ENCODE results near the gene NGB. TPM values are rescaled to one million over a fixed set of nuclear protein-coding genes. Genes with fewer than 3 reads are reported as not detected.

The NGB gene
- total RNA-seq, 1 experiment from 2014 or later: not detected

DNA sequence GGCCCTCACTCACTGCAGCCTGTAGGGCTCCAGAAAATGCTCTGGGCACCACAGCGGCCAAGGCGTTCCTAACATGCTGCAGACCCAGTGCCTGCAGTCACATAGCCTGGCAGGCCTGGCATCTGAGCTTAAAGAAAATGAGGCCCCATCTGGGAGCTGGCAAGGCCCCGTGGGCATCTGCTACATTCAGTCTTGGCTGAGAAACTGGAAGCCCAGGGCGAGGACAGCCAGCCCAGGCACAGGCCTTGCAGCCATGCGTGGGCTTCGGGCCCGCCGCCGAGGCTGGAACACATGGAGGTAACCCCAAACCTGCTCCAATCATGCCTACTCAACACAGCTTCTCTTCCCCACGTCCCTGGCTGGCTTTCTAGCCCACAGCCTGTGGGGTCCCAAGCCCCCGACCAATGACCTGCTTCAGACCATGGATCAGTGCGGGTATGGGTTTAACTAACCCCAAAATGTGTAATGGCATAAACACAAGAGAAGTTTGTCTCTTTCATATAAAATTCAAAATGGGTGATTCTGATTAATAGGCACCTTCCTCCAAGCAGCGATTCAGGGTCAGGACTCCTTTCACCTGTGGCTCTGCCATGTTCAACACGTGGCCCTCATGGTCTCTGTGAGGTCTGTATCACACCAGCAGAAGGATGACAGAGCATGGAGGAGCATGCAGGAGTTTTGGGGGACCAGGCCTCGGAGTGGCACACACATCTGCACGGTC, 6.4 kb downstream of the NGB start:
- DNase-seq (ENCODE audit: low read depth): no peak

DNA sequence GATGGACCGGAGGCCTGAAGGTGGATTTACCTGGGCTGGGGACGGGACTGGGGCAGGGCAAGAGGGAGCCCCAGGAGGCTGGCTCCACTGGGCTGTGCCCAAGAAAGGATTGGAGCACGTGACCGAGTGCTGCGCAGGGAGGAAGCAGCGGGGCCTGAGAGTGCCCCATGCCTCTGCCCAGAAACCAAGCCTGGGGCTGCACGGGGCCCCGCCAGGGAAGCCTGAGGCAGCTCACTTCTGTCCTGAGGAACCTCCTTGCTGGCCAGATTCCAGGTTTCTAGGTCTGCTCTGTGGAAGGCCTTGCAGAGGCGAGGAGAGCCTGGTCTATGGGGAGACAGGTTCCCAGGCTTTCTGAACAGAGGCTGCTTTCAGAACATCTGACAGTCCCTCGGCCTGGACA, 10.4 kb downstream of the NGB start:
- no peak for DNase-seq (ENCODE audit: low read depth)

DNA sequence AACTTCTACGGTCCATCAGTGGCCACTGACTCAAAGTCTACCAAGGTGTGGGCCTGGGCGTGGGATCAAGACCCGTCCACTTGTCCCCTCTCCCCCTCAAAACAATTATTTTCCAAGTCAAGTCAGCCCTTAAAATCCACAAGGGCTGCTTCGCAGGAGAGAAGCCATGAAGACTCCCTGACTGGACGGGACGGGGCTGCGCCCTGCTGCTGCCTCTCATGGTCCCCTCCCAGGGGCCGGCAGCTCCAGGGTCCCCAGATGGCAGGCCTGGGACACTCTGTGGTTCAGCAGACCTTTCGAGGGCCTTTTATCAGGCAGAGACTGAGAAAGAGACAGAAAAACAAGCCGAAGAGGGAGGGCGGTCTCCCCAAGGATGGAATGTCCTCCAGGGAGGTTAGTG, 10.8 kb downstream of the NGB start:
- DNase-seq (ENCODE audit: low read depth): no peak

DNA sequence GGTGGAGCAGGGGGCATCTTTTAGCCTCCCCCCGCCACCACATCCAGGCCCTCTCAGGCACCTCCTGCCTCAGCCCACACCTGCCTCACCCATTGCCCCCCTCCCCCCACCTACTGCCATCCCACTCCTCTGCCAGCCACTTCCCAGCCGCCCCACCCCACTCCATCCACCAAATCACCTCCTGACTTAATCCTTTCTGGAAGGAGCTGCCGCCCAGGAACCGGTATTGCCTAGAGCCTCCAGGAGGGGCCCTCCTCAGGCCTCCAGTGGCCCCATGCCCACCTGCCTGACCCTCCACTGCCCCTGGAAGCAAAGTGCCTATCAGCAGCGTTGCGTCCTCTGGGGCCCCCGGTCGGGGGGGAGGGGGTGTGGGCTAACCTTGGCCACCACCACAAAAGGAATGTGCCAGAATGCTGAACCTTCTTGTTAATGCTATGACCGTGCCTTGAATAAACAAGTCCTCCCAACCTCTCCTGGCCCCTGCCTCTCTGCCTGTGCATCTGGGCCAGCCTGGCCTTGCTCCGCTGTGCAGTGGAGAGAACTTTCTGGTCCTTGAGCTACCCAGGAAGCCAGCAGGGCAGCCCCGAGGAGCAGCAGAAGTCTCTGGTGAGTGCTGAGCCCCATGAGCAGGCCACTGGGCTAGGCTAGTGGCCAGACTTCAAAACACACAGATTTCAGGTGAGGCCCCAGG, 11.8 kb downstream of the NGB start:
- no peak for DNase-seq (ENCODE audit: low read depth)

DNA sequence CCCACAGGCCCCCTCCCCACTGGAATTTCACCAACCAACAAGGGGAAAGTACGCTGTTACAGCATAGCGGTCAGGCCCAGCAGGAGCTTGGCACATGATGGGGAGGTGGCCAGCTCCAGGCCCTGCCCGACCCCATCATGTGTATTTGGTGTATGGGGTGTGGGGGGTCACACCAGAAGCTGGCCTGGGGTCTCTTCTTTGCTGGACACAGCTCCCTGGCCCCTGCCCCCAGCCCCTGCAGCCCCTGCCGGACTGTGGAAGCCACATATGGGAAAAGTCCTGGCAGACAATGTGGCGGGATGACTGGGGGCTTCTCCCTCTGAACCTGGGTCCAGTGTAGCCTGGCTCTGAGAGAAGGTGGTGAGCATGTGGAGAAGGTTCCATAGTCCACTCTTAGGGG, 12.4 kb downstream of the NGB start:
- DNase-seq (ENCODE audit: low read depth): no peak

DNA sequence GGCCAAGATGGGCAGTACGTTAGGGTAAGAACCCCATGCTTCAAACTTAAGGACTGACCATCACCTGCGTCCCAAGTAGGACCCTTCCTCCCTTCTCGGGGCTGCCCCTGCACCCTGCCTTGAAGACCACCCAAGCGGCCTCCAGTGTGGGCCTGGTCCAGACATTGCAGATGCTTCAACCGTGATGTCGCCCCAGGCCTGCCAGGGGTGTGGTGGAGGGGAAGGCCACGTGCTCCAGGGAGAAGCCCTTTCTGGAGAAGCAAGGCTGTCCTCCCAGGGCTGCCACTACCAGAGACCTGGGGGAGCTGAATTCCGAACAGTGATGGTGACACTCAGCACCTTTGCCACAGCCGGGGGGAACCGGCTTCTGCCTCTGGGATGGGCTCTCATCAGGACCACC, 13.3 kb downstream of the NGB start:
- DNase-seq (ENCODE audit: low read depth): no peak

DNA sequence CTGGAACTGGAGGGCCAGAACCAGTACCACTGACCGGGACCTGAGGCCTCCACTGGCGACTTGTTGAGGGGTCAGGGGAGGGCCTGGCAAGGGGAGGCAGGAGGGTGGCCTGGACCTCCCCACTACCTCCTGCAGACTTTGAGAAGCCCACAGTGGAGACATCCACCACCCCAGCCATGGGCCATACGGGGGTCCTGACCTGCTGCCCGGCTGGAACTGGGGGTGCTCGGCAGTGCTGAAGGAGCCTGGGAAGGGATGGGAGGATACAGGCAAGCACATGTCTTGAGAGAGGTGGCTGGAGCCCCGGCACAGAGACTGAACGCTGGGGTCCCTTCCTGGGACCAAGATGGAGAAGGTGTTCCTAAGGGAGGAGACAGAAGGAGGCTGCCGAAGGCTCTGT, 14.3 kb downstream of the NGB start:
- no peak for DNase-seq (ENCODE audit: low read depth)

DNA sequence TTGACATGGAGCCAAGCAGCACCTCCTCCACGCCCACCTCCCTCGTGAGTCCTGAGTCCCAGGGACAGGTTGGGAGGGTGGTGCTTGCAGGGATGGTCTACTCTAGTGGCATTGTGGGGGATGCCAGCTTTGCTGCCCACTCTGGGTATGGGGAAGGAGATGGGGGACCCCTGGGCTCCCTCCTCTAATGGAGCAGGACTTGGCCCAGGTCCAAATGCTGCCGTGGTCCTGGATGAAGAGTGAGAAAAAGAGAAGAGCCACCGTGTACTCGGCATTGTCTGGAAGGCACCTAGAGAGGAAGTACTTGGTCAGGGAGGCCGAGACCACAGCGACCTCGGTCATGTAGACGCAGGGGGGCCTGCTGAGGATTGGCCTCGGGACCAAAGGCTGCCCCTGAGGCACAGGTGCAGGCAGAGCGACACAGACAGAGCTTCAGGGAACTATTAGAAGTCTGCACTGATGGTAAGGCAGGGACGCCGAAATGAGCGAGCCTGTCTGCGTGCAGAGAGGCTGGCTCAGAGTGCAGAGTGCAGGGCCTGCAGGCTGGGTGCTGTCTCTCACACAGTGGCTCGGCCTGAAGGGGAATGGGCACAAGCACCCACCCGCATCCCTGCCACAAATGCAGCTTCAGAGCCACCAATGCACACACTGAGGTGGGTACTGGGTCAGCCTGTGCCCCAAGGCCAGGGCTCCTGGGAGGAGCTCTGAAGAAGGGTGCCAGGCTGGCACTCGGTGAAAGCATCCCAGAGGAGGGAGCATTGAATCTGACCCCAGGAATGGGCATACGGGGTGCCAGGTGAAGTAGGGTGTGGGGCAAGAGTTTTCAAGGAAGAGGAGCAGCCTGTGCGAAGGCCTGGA, 17.4 kb downstream of the NGB start:
- no peak for DNase-seq (ENCODE audit: low read depth)

DNA sequence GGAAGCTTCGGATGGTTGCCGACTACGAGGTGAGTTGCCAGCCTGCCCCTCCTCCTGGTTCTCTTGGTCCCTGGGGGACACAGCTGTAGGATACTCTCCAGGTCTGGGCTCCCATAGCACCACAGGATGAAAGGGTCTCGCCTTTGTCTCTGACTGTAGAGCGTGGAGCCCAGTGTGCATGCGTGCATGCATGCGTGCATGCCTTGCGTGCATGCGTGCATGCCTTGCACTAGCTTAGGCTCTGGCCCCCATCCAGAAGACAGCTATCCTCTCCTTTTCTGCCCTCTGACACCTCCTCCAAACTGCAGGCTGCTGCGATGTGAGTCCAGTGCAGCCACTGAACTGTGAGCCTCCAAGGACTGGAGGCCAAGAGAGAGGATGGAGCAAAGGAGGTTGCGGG, 19.1 kb downstream of the NGB start:
- no peak for DNase-seq (ENCODE audit: low read depth)

DNA sequence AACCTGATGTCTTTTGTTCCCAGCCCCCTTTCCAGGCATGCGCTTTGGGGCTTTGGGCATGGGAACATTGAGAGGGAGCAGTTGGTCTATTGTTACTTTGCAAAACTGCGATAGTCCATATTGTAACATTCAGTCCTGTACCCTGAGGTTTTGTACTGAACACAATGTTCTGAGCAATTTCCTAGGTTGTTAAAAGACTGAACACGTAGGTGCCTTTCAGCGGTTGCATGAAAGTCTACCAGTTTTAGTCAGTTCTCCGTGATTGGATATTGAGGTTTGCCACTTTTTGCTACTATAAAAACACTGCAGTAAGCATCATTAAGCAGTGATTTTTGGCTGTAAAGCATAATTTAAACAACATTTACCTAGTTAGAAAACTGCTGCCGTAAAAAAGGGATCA, 20.1 kb downstream of the NGB start:
- DNase-seq (ENCODE audit: low read depth): no peak

DNA sequence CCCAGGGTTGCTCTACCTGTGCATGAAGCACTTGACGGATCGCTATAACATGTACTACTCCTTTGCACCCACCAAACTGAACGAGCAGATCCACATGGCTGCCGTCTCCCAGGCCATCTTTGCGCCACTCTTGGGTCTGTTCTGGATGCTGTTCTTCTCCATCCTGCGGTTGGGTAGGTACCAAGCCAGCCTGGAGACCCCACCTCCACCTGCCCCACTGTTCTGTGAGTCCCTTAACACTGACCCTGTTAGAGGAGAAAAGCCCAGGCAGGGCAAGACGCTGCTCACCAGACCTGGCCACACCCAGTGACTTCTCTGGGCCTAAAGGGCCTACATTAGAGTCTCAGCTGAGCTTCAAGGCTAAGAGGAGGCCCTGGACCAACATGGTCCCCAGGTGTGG, 21.7 kb downstream of the NGB start:
- no peak for DNase-seq (ENCODE audit: low read depth)

DNA sequence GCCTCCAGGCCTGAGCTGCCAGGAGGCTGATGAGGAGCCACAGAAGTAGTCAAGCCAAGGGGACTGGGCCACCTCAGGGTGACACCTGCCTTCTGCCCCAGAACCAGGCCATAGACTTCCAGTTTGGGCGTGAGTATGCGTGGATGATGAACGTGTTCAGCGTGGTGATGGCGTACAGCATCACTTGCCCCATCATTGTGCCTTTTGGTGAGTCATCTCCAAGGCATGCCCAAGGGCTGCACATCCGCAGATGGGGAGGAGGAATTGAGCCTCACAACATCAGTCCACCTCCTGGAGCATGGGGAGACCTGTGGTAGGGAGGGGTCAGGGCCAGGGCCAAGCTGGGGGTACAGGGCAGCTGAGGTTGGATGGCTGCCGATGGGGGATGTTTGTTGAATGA, 22.3 kb downstream of the NGB start:
- peak; percentile 27 for DNase-seq (ENCODE audit: low read depth)

DNA sequence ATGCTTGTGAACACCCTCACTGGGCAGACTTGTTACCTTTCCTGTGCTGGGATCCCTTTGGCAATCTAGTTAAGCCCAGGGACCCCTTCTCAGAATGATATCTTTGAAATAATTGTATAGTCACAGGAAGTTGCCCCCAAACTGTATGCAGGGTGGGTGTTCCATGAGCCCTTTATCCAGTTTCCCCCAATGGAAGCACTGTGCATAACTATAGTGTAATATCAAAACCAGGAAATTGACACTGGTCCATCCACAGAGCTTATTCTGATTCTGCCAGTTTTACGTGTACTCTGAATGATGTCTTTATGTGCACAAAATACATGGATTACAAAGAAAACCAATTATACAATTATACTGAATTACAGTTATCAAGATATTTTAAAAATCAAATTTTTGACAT, 24.2 kb downstream of the NGB start:
- DNase-seq (ENCODE audit: low read depth): no peak

DNA sequence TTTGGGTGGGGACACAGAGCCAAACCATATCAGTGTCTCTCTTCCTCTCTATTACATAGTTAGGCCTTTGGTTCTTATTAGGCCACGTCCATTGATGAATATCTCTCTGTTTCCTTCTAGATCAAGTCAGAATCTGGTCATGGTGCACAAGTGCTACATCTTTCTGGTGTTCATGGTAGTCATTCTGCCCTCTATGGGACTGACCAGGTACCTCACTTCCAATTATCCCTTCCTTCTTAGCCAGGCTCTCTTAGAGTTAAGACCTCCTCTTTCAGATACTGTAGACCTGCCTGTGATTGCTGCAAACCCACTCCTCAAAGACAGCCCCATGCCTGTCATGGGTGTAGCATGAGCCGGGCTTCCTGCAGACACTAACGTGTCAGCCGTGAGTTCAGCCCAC, 25.2 kb downstream of the NGB start:
- no peak for DNase-seq (ENCODE audit: low read depth)

DNA sequence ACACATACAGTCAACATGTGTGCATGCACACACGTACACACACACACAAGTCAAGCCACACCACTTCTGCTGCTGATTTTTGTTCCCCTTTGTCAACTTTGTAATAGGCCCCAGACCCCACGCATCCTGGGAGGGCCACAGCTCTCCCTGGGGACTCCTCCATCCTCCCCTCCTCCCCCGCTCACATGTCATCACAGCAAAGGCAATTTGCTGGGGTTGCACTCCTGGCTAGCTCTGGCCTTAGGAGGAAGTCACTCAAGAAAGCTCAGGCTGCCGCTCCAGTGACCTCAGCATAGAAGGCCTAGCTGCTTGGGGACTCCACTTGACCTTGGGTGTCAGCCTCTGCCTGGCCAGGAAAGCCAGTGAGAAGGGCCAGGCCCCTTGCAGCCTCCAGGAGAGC, 27.2 kb downstream of the NGB start:
- DNase-seq (ENCODE audit: low read depth): no peak

DNA sequence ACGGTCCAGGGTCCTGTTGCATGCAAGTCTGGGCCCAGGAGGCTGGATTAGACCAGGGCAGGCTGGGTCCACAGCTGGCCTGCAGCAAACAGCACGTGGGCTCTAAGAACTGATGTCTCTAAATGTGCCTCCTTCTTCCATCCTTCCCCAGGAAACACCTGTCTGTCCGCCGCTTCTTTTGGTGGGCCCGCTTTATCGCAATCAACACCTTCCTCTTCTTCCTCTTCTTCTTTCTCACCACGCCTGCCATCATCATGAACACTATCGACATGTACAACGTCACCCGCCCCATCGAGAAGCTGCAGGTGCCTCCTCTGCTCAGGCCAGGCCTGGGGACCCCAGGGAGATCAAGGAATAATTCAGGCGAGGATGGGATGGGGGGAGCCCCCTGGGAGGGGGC, 28.3 kb downstream of the NGB start:
- no peak for DNase-seq (ENCODE audit: low read depth)

DNA sequence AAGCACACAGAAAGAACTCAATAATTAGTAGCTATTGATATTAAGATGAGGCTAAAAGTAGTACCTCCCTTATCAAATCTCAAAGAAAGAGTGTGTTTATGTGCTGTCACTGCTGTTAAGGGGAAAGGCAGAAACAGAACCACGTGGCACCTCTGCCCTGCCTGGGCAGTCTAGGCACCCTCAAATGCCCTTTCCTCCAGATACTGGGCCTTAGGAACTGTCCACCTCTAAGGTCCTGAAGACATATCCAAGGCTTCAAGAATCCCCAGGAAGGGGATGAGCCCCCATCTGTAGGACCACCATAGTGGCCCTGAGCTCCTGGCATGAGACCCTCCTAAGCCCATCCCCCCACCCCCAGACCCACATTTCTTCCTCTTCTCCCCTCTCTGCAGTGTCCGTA, 29.1 kb downstream of the NGB start:
- DNase-seq (ENCODE audit: low read depth): no peak

DNA sequence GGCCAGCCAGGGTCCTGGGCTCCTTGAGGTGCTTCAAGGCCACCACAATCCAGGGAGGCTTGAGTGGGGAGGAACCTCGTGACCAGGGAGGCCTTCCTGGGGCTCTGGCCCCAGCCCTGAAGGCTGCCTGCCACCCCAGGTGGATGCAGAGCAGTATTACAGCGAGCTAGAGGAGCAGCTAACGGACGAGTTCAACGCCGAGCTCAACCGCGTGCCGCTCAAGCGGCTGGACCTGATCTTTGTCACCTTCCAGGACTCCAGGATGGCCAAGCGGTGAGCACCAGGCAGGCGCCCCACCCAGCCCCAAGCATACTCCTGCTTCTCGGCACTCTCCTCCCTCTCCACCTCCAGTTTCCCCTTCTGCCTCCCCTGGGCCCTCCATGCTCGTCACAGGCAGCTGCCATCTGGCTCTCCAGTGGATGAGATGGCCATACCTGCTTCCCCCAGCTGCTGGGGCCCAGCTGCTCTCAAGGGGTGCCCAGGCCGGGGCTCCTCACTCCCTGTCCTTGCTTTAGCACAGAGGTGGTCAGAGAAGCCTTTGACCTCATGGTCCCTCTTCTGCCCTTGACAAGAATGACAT, 30.6 kb downstream of the NGB start:
- DNase-seq (ENCODE audit: low read depth): no peak

DNA sequence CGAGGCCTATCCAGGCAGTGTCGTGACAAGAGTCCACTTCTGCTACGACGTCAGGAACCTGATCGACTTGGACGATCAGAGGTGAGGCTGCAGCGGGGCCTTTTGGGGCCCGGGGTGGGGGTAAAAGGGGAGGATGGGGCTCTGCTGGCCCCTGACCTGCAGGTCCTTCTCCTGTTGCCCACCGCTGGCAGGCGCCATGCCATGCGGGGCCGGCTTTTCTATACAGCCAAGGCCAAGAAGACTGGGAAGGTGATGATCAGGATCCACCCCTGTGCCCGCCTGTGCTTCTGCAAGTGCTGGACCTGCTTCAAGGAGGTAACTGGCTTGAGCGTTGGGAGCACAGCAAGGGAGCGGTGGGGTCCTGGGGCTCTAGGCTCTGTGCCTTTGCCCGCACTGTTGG, 31.6 kb downstream of the NGB start:
- DNase-seq (ENCODE audit: low read depth): no peak

DNA sequence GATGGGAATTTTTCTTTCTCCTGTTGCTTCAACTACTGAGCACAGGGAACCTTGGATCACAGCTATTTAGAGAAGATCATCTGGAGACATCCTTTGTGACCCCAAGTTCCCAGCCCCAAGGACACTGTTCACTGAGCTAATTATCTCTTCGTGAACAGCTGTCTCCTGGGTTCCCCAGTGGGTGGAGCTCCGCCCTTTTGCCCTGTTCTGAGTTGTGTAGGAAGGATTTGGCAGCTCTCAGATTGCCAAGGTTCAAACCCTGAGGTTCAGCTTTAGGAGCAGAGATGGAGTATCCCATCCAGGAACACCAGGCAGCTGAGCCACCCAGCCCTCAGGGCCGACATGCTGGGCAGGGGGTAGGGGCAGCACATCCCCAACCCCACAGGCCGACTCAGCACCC, 32.0 kb downstream of the NGB start:
- no peak for DNase-seq (ENCODE audit: low read depth)

DNA sequence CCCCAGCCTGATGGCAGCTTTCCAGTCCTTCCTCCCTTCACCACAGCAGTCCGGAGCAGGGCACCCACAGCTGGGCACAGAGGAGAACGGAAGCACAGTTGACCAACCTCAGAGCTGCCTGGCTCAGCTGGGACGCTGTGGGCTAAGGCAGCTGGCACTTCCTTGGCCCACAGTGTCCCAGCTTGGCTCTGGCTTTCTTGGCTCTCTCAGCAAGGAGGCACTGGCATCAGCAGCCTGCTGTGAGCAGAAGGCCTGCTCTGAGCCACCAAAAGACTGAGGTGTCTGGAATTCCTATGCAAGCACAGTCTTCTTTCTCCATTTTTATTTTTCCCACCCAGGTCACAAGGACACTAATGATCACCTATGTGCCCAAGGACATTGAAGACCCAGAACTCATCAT, 32.6 kb downstream of the NGB start:
- no peak for DNase-seq (ENCODE audit: low read depth)

DNA sequence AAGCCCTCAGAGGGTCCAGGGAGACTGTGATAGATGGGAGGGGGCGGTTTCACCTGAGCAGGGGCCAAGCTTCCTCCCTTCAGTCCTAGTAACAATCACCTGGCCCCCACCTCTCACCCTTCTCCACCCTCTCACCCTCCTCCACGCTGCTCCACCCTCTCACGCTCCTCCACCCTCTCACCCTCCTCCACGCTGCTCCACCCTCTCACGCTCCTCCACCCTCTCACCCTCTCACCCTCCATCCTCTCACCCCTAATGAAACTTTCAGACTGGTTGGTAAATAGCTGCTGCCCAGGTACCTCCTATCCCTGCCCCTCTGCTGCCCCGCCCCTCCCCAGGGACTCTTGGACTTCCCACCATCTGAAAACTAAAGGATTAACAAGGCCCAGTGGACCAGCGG, 34.2 kb downstream of the NGB start:
- no peak for DNase-seq (ENCODE audit: low read depth)

DNA sequence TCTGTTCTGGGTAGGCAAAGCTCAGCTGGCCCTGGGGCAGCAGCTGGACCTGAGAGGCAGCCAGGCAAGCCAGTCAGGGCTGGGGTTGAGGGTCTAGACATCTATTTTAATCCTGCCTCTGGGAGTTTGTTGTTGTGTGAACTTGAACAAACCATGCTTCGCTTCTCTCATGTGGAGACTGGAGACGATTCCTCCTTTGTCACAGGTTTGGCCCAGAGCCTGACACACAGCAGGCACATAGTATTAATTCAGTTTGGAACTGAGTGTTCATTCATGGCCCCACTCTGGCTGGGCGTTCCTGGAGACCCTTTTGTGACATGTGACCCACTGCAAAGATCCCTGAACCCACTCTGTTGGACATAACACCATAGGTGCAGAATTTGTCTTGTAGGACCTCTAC, 39.3 kb downstream of the NGB start:
- no peak for DNase-seq (ENCODE audit: low read depth)

All from M059J (cell line).